Sigmoid colon (tissue), 4 donors: Measurements from ENCODE around the gene TSPAN3.

Experiments used
- CTCF ChIP-seq, 4 experiments: fragments of 450-650 bp in 3 of 4; fragments of 200-600 bp in 1 of 4; IDR thresholded peaks; one replicate each; pipeline ENCODE4 v1.5.1; 2016 to 2019; ENCODE audit warnings: antibody characterized with exemption in 4 of 4, mild to moderate bottlenecking in 3 of 4, moderate library complexity in 2 of 4
- POLR2A ChIP-seq, 2 donors: fragments of 450-650 bp; IDR thresholded peaks; one replicate each; pipeline ENCODE4 v1.6.1; 2016; ENCODE audit warnings: antibody characterized with exemption in 2 of 2, mild to moderate bottlenecking in 2 of 2, moderate library complexity in 2 of 2
- POLR2AphosphoS5 ChIP-seq, 4 donors: sonication (generic); formaldehyde crosslinking; IDR thresholded peaks; one replicate each; pipeline ENCODE4 v1.6.1; 2017; ENCODE audit warnings: antibody characterized with exemption in 4 of 4

GRCh38 chr15:76996526-76997401 lies 74.1 kb downstream of the TSPAN3 start:
- TF ChIP-seq CTCF (IDR thresholded peaks at IDR 0.05) (no peak), POLR2A (IDR thresholded peaks at IDR 0.05) (no peak), POLR2AphosphoS5 (IDR thresholded peaks at IDR 0.05) (no peak)
